Glomerular visceral epithelial cell (primary cell): ENCODE measurements around the gene DNAJC4.

Source experiments
- DNase-seq: peaks from one replicate; pipeline ENCODE4 v3.0.0-alpha.2; 2016; ENCODE audit errors: extremely low spot score

Gene DNAJC4

GRCh38 chr11:64229090-64229743 is 1.1 kb upstream of the DNAJC4 start:
- no peak for DNase-seq

DNA sequence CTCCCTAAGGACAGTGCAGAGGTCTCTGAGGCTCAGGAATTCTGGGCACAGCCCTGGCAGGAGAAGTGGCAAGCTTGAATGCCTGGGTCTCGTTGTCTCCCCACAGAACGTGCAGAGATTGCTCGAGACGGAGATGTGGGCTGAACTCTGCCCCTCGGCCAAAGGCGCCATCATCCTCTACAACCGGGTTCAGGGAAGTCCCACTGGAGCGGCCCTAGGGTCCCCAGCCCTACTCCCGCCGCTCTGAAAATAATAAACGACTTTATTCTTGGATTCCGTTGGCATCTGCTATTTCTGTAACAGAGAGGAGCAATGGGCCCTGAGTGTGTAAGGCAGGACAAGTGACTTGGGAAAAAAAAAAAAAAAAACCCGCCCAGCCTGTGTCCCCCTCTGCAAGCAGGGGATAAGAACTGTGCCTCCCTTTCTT is 591 bp upstream of the DNAJC4 start:
- no peak for DNase-seq

DNA sequence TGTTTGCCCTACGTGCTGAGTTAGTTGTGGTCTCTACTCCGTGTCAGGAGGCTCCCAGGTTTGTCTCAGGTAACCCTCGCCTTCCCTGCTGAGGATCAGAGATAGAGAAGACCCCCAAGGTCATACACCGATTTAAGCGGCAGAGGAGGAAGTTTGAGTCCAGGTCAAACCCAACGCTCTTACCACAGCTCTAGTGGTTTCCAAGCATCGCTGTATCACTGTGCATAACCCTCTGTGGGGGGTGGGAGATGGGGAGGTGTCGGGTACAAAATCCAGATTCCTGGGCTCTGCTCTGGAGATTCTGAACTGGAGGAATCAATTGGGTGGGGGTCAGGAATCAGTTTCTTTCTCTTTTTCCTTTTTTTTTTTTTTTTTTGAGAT is 627 bp downstream of the DNAJC4 start:
- DNase-seq = no peak

GRCh38 chr11:64231546-64231945 is 1.2 kb downstream of the DNAJC4 start:
- DNase-seq = no peak

- no peak for DNase-seq
Observed at GRCh38 chr11:64232182-64232966, 2.0 kb downstream of the DNAJC4 start.

- no peak for DNase-seq
Observed at GRCh38 chr11:64232967-64233315, 2.6 kb downstream of the DNAJC4 start.

GRCh38 chr11:64233913-64234586 is 3.7 kb downstream of the DNAJC4 start, which contains the start of gene VEGFB:
Gene VEGFB, plus strand, starts transcription at chr11:64234584. Its CDS starts 250 bp downstream, at chr11:64234834.
- DNase-seq = peak; percentile 73

- DNase-seq = peak; percentile 50
Observed at GRCh38 chr11:64234647-64235379, 4.5 kb downstream of the DNAJC4 start.

- DNase-seq = no peak
Observed at GRCh38 chr11:64235437-64236161, 5.3 kb downstream of the DNAJC4 start.

DNA sequence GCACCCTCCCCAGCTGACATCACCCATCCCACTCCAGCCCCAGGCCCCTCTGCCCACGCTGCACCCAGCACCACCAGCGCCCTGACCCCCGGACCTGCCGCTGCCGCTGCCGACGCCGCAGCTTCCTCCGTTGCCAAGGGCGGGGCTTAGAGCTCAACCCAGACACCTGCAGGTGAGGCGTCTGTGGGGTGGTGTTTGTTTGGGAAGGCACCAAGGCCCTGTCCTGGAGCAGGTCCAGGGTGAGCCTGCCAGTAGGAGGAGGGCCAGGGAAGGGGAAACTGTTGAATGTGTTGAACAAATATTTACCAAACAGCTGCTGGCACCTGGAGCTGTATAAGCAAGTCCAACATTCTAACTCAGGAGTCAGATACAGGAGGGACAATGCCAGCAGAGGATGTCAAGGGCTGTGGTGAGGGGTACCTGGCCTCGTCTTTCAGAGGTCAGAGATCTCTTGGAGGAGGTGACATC is 7.2 kb downstream of the DNAJC4 start:
- DNase-seq = no peak

GRCh38 chr11:64238076-64238475 is 7.7 kb downstream of the DNAJC4 start:
- no peak for DNase-seq

DNA sequence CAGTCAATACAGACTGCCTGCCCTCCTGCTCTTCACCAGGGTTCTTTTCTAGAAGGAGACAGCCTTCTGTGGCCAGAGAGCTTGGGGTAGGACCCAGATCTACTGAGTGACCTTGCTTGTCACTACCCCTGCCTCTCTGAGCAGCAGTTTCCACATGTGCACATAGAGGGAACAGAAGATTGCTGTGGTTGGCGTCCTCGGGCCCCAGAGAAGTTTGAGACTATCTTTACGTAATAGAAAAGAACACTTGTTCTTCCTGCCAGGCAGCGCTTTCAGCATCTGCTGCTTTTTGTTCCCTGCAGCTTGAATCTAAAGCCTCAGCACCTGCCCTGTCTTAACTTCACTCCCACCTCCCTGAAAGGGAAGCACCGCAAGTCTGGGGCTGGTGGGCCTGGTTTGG is 8.7 kb downstream of the DNAJC4 start:
- no peak for DNase-seq

- DNase-seq = no peak
Observed at GRCh38 chr11:64239662-64240434, 9.5 kb downstream of the DNAJC4 start.

DNA sequence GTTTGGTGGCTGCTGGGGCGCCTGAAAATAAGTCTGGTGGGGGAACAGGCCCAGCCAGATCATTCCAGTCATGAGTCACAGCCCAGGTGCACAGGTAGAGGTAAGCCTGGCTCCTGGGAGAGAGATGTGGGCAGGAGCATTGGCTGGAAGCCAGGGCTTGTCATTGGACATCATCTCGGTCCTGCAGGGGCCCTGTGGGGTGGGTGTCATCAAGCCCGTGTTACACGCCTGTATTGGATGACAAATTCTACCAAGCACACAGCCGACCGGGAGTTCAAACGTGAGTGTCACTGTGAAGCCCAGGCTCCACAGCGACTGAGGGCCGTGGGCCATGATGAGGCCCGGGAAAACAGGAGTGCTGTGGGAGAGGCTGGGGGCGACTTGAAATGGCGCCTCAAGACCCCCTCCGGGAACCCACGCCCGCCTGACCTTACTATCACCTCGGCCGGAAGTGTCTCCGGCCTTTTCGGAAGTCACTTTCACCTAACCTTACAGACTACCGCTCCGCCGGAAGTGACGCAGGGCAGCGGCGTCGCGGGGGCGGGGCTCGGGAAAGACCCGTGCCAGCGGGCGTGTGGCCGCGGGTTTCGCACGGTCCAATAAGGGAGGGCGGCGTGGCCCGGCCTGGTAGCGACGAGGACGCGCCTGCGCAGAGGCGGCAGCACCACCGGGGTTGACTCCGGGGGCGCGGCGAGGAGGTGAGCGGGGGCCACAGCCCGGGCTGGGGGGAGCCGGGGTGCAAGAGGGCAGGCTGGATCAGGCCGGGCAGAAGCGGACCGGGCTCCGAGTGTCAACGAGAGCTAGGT is 10.3 kb downstream of the DNAJC4 start, which contains the start of gene FKBP2:
TSS of gene FKBP2 (plus strand) at position 661 of the 806 bp plus-strand sequence. CDS start 1,293 bp downstream, outside the sequence.
- peak; percentile 96 for DNase-seq

DNA sequence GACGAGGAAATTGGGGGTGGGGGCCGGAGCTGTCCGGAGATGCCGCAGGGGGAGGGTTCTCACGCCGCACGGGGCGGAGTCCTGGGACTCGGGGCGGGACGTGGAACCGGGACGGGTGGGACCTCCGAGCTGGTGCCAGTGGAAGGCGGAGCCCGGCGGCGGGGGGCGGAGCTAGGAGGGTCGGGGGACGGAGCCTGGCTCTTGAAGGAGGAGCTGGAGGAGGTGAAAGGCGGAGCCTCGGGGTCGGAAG is 10.8 kb downstream of the DNAJC4 start:
- peak; percentile 100 for DNase-seq

DNA sequence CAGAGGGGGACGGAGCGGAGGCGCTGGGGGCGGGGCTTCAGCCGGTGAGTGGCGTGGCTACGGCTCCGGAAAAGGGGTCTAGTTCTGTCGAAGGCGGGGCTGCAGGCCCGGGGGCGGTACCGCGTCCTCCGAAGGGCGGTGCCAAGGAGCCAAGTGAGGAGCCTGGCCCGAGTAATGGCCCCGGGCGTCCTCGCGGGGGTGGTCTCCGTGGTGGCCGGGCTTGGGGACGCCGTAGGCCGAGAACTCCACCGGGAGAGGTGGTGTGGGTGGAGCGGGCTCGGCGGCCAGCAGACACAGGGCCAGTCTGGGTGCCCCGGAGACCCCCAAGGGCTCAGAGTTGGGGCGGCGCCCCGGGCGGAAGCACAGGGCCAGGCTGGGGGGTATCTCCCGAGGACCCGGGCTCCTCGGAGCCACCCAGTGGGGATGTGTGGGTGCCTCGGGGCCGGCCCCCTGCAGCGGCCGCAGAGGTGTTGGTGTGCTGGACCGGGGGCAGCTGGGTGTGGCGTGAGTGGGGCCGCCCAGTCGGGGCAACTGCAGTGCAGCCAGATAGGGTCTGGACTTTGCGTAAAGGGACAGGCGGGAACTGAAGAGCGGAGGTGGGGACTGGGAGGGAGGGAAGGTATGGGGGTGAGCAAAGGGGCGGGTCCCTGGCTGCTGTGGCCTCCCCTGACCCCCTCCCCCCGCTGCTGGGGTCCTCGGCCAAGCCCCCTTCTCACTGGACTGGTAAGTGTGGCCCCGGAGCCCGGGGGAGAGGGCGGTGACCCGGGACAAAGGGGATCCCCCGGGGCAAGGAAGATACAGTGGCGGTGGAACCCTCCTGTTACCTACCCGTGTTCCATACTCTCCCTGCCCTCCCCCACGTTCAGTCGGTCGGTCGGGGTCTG is 11.4 kb downstream of the DNAJC4 start:
- DNase-seq = peak; percentile 66

GRCh38 chr11:64243236-64243854 is 13.0 kb downstream of the DNAJC4 start:
- no peak for DNase-seq

GRCh38 chr11:64244107-64244506 is 13.8 kb downstream of the DNAJC4 start:
- DNase-seq = no peak
